Urinary bladder (tissue), 4 donors: Measurements from ENCODE around the gene PLCXD1. TPM values are rescaled to one million over a fixed set of nuclear protein-coding genes. Genes with fewer than 3 reads are reported as not detected.
"Not testable (repeated sequence)": the region's sequence is repeated elsewhere in the genome, so short reads cannot be mapped to it uniquely, and the experiment has no call there.

Experiments
- DNase-seq: peaks from one replicate; pipeline ENCODE4 v3.0.0-alpha.2; 2015; ENCODE audit errors: extremely low spot score
- H3K27ac ChIP-seq: one replicate; pipeline ENCODE4 v1.5.1; 2013; ENCODE audit warnings: low read depth, mild to moderate bottlenecking, moderate library complexity
- H3K36me3 ChIP-seq: one replicate; pipeline ENCODE4 v1.6.1; 2013; ENCODE audit warnings: mild to moderate bottlenecking, moderate library complexity; ENCODE audit not compliant: insufficient read depth
- H3K4me1 ChIP-seq: one replicate; pipeline ENCODE4 v1.6.1; 2013; ENCODE audit warnings: mild to moderate bottlenecking, moderate library complexity; ENCODE audit not compliant: insufficient read depth
- H3K4me3 ChIP-seq: one replicate; pipeline ENCODE4 v1.5.1; 2013; ENCODE audit warnings: low read depth, low read length
- WGBS: extraction: QIAGEN DNeasy Blood & Tissue Kit; methylation state at CpG from one replicate; pipeline ENCODE4 v1.1.7; 2013; 5-methylcytosine and 5-hydroxymethylcytosine counted together
- polyA plus RNA-seq: library from polyadenylated mRNA; stranded (reverse); fragments of 200-250 nt; gene quantifications from one replicate; pipeline ENCODE4 v1.2.3, GENCODE V29; 2013
- total RNA-seq: library from RNA; depleted of rRNA; stranded (reverse); fragments of >200 nt; gene quantifications from one replicate; pipeline ENCODE4 v1.2.3, GENCODE V29; 2014
- donor health status: healthy with polysubstance abuse.
- donor health status: healthy.

The PLCXD1 gene
- total and polyA plus RNA-seq, 2 donors, result 5.2 to 10.2 TPM

DNA sequence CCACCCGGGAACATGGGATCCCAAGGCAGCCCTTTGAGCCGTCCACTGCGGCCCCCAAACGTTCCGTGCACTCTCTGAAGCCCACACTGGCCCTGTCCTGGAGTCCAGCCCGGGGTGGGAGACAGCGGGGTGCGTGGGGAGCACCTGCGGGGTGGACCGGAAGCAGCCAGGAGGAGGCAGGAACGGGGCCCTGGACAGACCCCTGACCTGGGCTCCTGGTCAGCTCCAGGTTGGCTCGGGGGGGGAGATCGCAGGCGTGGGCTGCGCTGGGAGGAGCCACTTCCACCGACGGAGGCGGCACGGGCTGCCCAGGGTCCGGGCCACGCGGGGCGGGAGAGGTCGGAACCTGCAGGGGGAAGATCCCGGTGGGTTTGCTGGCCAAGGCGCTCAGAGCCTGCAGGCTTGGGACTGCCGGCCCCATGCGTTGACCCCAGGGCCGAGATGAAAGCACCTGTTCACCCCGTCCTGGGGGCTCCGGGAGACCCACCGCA lies 5.7 kb upstream of the PLCXD1 start:
- WGBS, result 39% methylated on average over 32 of the region's 32 CpGs
- peak overlapping the region; percentile 48 for H3K4me3 ChIP-seq
- no peak for DNase-seq
- H3K27ac ChIP-seq, result no peak overlapping the region
- peaks cover 2% of the 10 kb centered on the region for H3K4me1 ChIP-seq
- H3K36me3 ChIP-seq, result no peaks in the 10 kb centered on the region

DNA sequence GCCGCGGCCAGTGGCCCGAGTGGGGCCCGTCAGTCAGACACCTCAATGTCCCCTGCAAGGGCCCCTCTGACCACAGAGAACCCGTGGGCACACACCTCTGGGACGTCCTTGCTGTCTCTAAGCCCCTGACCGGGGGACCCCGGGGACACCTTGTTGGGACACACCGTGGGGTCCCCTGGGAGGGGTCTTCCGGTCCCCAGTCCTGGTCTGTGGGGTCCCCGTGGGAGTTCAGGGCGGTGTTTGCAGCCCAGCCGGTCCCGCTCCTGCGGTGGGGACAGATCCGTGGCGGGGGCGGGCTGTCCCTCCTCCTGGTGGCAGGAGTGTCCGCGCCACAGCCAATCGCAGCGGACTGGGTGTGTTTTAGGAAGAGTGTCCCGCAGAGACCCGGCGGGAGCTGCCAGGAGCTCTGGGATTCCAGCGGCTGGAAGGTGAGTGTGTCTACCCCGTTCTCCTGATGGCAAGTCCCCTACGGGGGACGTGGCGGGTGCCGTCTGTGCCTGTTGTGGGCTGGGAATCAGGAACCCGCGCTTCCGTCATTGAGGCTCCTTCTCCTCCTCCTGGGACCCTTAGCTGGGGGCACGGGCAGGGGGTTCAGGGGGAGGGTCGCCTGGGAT lies 5.1 kb upstream of the PLCXD1 start:
- Histone ChIP-seq H3K4me1 (peaks cover 2% of the 10 kb centered on the region), H3K36me3 (no peaks in the 10 kb centered on the region), H3K27ac (no peak overlapping the region), H3K4me3 (peak overlapping the region; percentile 48)
- no peak for DNase-seq
- 4% methylated on average over 36 of the region's 36 CpGs for WGBS

DNA sequence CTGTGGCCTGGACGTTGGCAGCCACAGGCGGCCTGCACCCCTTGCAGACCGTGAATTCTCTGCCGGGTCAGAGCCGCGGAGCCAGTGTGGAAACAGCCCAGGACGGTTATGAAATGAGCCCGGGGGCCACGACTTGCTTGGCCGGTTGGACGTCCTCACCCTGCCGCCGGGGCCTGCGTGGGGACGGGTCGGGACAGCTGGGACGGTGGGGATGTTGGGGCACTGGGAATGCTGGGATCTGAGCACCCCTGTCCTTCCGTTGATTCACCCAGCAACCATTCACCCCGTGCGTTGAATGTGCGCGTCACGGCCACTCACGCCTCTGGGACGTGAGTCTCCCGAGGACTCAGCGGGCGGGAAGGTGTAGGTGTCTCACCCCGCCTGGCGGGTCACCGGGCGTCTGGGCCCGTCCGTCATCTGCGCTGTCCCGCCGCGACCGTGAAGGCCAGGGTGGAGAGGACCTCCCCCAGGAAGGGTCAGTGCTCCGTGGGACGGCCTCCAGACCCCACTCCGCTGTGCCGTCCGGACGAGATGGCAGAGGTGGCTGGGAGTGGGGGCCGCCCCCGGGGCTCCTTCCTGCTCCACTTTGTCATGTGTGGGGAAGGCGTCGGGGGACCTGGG lies 4.5 kb upstream of the PLCXD1 start:
- Histone ChIP-seq H3K4me3 (peak overlapping the region; percentile 48), H3K27ac (no peak overlapping the region), H3K36me3 (no peaks in the 10 kb centered on the region), H3K4me1 (peaks cover 2% of the 10 kb centered on the region)
- WGBS, result 3% methylated on average over 49 of the region's 49 CpGs
- DNase-seq, result no peak

GRCh38 chrX:279757-280604 lies 1.2 kb upstream of the PLCXD1 start:
- H3K4me1 ChIP-seq, DNase-seq, H3K4me3 ChIP-seq, H3K27ac ChIP-seq, H3K36me3 ChIP-seq: not testable (repeated sequence)
- 61% methylated on average over 39 of the region's 45 CpGs for WGBS

DNA sequence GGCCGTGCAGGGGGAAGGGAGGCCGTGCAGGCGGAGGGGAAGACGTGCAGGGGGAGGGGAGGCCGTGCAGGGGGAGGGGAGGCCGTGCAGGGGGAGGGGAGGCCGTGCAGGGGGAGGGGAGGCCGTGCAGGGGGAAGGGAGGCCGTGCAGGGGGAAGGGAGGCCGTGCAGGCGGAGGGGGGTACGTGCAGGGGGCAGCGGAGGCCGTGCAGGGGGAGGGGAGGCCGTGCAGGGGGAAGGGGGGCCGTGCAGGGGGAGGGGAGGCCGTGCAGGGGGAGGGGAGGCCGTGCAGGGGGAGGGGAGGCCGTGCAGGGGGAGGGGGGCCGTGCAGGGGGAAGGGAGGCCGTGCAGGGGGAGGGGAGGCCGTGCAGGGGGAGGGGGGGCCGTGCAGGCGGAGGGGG lies 459 bp upstream of the PLCXD1 start:
- not testable (repeated sequence) for H3K27ac ChIP-seq, H3K4me1 ChIP-seq, H3K36me3 ChIP-seq, DNase-seq
- WGBS, result 9% methylated on average over 18 of the region's 24 CpGs
- H3K4me3 ChIP-seq, result peak overlapping the region; percentile 11

GRCh38 chrX:282000-282681 lies 960 bp downstream of the PLCXD1 start:
- H3K27ac ChIP-seq, DNase-seq: not testable (repeated sequence)
- WGBS, result 78% methylated on average over 21 of the region's 21 CpGs

DNA sequence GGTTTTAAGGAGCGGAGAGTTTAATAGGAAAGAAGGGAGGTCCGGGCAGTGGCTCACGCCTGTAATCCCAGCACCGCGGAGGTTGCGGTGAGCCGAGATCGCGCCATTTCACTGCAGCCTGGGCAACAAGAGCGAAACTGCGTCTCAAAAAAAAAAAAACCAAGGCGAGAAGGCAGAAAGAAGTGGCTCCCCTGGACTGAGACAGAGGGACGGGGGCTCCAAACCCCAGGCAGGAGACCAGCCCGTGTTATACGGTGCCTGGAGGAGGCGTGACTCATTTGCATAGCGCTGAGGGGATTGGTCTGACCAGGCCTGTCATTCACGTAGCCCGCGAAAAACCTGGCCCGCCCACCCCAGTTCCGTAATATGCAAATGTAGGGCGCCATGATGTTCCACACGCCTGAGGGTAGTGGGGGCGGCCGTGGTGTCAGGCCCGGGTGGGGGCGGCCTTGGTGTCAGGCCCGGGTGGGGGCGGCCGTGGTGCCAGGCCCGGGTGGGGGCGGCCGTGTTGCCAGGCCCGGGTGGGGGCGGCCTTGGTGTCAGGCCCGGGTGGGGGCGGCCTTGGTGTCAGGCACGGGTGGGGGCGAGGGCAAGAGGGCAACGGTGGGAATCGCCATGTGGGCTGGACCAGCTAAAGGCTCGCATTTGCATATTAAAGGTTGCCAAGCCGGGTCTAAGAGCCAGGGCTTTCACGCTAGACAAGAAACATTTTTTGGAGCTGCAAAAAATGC lies 2.1 kb downstream of the PLCXD1 start:
- 5% methylated on average over 45 of the region's 45 CpGs for WGBS
- H3K36me3 ChIP-seq, result no peaks in the 10 kb centered on the region
- peak; percentile 79 for DNase-seq
- no peaks in the 10 kb centered on the region for H3K4me1 ChIP-seq
- H3K4me3 ChIP-seq, result peak overlapping the region; percentile 59
- H3K27ac ChIP-seq, result no peak overlapping the region

More at GRCh38 chrX:282000-282681, 960 bp downstream of the PLCXD1 start:
- not testable (repeated sequence) for H3K36me3 ChIP-seq, H3K4me1 ChIP-seq, H3K4me3 ChIP-seq

DNA sequence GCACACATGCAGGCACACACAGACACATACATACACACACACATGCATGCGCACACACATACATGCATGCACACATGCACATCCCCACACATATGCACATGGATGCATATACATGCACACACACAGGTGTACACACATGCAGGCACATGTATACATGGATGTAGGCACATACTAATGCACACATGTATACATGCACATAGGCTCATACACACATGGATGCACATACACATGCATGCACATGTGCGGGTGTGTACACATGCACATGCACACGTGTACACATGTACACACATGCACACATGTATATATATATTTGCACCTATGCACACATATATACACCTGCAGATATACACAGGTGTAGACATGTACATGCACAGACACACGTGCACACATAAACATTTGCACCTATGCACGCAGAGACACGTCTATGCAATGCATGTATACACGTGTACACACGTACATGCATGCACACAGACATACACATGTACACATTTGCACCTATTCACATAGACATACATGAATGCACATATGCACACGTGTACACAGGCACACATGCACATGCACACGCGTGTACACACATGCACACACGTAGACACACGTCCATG lies 4.0 kb downstream of the PLCXD1 start:
- WGBS, result 94% methylated on average over 13 of the region's 13 CpGs
- no peaks in the 10 kb centered on the region for H3K36me3 ChIP-seq

DNA sequence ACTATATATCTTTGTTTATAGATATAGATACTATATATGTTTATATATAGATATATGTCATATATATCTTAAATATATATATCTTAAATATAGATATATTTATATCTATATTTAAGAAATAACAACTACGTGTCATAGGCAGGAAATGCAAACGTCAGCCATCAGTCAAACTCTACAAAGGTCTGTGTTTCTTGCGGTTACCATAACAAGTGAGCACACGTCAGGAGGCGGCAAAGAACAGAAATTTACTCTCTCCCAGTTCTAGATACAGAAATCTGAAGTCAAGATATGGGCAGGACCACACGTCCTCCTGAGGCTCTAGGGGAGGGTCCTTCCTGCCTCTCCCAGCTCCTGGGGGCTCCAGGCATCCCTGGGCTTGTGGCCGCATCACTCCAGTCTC lies 6.5 kb downstream of the PLCXD1 start:
- H3K27ac ChIP-seq, result no peak overlapping the region
- WGBS, result 84% methylated on average over 7 of the region's 7 CpGs
- no peak overlapping the region for H3K4me3 ChIP-seq
- H3K4me1 ChIP-seq, result no peaks in the 10 kb centered on the region
- H3K36me3 ChIP-seq, result no peaks in the 10 kb centered on the region
- no peak for DNase-seq

More for the DNA sequence above, 4.0 kb downstream of the PLCXD1 start:
- Histone ChIP-seq H3K27ac (no peak overlapping the region), H3K4me3 (no peak overlapping the region), H3K4me1 (no peaks in the 10 kb centered on the region)
- no peak for DNase-seq

- no peaks in the 10 kb centered on the region for H3K36me3 ChIP-seq
- DNase-seq, result no peak
- 95% methylated on average over 25 of the region's 25 CpGs for WGBS
- H3K4me1 ChIP-seq, result no peaks in the 10 kb centered on the region
- no peak overlapping the region for H3K4me3 ChIP-seq
- H3K27ac ChIP-seq, result no peak overlapping the region
Measured at GRCh38 chrX:288561-288991, 7.4 kb downstream of the PLCXD1 start.

- DNase-seq, result no peak
- no peaks in the 10 kb centered on the region for H3K36me3 ChIP-seq
- no peak overlapping the region for H3K4me3 ChIP-seq
- WGBS, result 95% methylated on average over 42 of the region's 42 CpGs
- H3K27ac ChIP-seq, result no peak overlapping the region
- no peaks in the 10 kb centered on the region for H3K4me1 ChIP-seq
Measured at GRCh38 chrX:290476-291166, 9.4 kb downstream of the PLCXD1 start.

GRCh38 chrX:291411-291901 lies 10.3 kb downstream of the PLCXD1 start:
- H3K27ac ChIP-seq, result no peak overlapping the region
- no peak for DNase-seq
- H3K4me3 ChIP-seq, result no peak overlapping the region
- 98% methylated on average over 29 of the region's 29 CpGs for WGBS
- H3K36me3 ChIP-seq, result no peaks in the 10 kb centered on the region
- H3K4me1 ChIP-seq, result no peaks in the 10 kb centered on the region
